CD4-positive, alpha-beta memory T cell (primary cell): Measurements from ENCODE around the gene PLEKHH2. TPM values are rescaled to one million over a fixed set of nuclear protein-coding genes. Genes with fewer than 3 reads are reported as not detected.

Experiments
- CTCF ChIA-PET: fragments of 350-600 bp; sonication (Branson Sonifier 250); formaldehyde crosslinking; loops from one replicate; lab custom pipeline; 2021; ENCODE audit warnings: inconsistent platforms; ENCODE audit not compliant: partially characterized antibody; lab: Charles Lee
- POLR2A ChIA-PET: fragments of 350-600 bp; sonication (Branson Sonifier 250); formaldehyde crosslinking; loops from one replicate; lab custom pipeline; 2021; ENCODE audit not compliant: partially characterized antibody; lab: Charles Lee
- DNase-seq, 5 donors: peaks; one replicate each; pipeline versions ENCODE4 v3.0.0 to v3.0.0-alpha.2; 2020 to 2022; ENCODE audit warnings: mixed read lengths in 1 of 5
- H3K27ac ChIP-seq: one replicate; pipeline ENCODE4 v1.7.0; 2013; ENCODE audit warnings: low read depth, low read length
- H3K27me3 ChIP-seq: 2 replicates; pipeline ENCODE4 v1.7.0; 2013; ENCODE audit warnings: mild to moderate bottlenecking, low read length, moderate library complexity; ENCODE audit not compliant: insufficient read depth
- H3K36me3 ChIP-seq: 2 replicates; pipeline ENCODE4 v1.7.0; 2013; ENCODE audit warnings: mild to moderate bottlenecking, low read length, moderate library complexity; ENCODE audit not compliant: insufficient read depth
- H3K4me1 ChIP-seq: 2 replicates; pipeline ENCODE4 v1.7.0; 2013; ENCODE audit warnings: mild to moderate bottlenecking, low read length, moderate library complexity; ENCODE audit not compliant: insufficient read depth
- H3K4me3 ChIP-seq, 2 donors: one replicate each; pipeline ENCODE4 v1.7.0; 2013; ENCODE audit warnings: low read length in 2 of 2, mild to moderate bottlenecking in 1 of 2
- H3K9me3 ChIP-seq, 2 donors: one replicate each; pipeline ENCODE4 v1.7.0; 2013; ENCODE audit warnings: low read length in 2 of 2, control low read depth in 1 of 2; ENCODE audit not compliant: control insufficient read depth in 1 of 2
- H3K27ac Mint-ChIP-seq, 7 donors: one replicate each; pipeline ENCODE4 v1.8.0; 2020 to 2021; ENCODE audit warnings: mixed read lengths in 7 of 7, mild to moderate bottlenecking in 6 of 7, inconsistent platforms in 3 of 7, moderate library complexity in 3 of 7
- H3K27me3 Mint-ChIP-seq, 2 donors: one replicate each; pipeline ENCODE4 v1.8.0; 2020 to 2021; ENCODE audit warnings: mixed read lengths in 2 of 2
- H3K36me3 Mint-ChIP-seq, 2 donors: one replicate each; pipeline ENCODE4 v1.8.0; 2020 to 2021; ENCODE audit warnings: mixed read lengths in 2 of 2, inconsistent platforms in 1 of 2, mild to moderate bottlenecking in 1 of 2
- H3K4me1 Mint-ChIP-seq, 4 donors: one replicate each; pipeline ENCODE4 v1.8.0; 2020 to 2021; ENCODE audit warnings: mixed read lengths in 4 of 4, mild to moderate bottlenecking in 1 of 4
- H3K4me3 Mint-ChIP-seq, 8 donors: one replicate each; pipeline ENCODE4 v1.8.0; 2020 to 2021; ENCODE audit warnings: mixed read lengths in 8 of 8, mild to moderate bottlenecking in 7 of 8, moderate library complexity in 6 of 8, inconsistent platforms in 3 of 8
- H3K9me3 Mint-ChIP-seq, 8 donors: one replicate each; pipeline ENCODE4 v1.8.0; 2020 to 2021; ENCODE audit warnings: mixed read lengths in 8 of 8, mild to moderate bottlenecking in 5 of 8, inconsistent platforms in 3 of 8, moderate library complexity in 1 of 8
- intact Hi-C: fragments of 100-400 bp; cut with micrococcal nuclease; formaldehyde crosslinking; loops from one replicate; pipeline ENCODE4 v1.15.1; 2023
- polyA plus RNA-seq, 2 donors: library from polyadenylated mRNA; unstranded; fragments of 300-500 nt; fragmentation: Illumina TruSeq; gene quantifications; one replicate each; pipeline ENCODE4 v1.2.3, GENCODE V29; 2021
- total RNA-seq, 2 experiments: library from RNA; stranded (reverse); gene quantifications; one replicate each; pipeline ENCODE4 v1.2.3, GENCODE V29; 2021

Gene PLEKHH2
- total and polyA plus RNA-seq, 4 experiments from 2014 or later: 1.2 TPM; not detected in 2

DNA sequence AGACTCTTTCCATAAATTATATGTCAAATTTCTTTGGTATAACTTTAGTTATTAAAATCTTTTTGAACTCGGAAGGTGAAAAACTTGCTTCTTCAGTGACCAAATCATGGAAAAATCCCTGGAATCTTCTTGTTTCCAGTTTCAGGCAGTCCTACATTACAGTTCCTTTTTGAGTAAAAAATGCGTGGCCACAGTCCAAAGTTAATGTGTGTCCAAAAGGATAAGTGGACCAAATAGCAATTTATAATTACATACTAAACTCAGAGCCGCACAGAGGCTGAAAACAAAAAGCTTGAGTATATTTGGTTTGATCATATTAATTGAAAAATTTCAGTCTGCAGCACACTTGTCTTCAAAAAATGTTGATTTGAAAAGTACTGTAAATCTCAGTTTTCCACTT is 108.4 kb downstream of the PLEKHH2 start:
- DNase-seq: no peak
- ChIA-PET CTCF (no interaction called here), POLR2A (no interaction called here)
- no peaks in the 10 kb centered on the region for H3K27me3 ChIP-seq
- intact Hi-C loops: no loop called here
- Mint-ChIP-seq H3K4me3 (no peak overlapping the region), H3K36me3 (no peaks in the 10 kb centered on the region), H3K27ac (no peak overlapping the region), H3K27me3 (no peaks in the 10 kb centered on the region), H3K9me3 (no peaks in the 10 kb centered on the region), H3K4me1 (no peaks in the 10 kb centered on the region)
- H3K27ac ChIP-seq: no peak overlapping the region
- no peaks in the 10 kb centered on the region for H3K9me3 ChIP-seq
- H3K36me3 ChIP-seq: no peaks in the 10 kb centered on the region
- no peaks in the 10 kb centered on the region for H3K4me1 ChIP-seq
- no peak overlapping the region for H3K4me3 ChIP-seq

DNA sequence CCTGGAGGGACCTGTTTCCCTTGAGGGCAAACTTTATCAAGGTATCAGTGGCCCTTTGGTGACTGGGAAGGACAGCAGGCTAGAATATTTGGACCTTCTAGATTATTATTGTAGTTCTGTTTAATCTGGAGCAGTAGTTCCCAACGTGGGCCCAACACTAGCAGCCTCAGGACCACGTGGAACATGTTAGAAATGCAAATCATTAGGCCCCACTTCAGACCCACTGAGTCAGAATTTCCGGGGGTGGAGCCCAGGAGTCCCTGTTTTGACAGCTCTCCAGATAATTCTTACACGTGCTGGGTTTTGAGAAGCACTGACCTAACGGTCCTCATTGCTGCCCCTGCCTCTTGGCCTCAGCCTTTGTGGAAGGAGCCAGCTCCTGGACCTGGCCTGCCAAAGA is 111.3 kb downstream of the PLEKHH2 start:
- Histone ChIP-seq H3K36me3 (no peaks in the 10 kb centered on the region), H3K9me3 (no peaks in the 10 kb centered on the region), H3K27ac (no peak overlapping the region), H3K27me3 (no peaks in the 10 kb centered on the region), H3K4me1 (no peaks in the 10 kb centered on the region), H3K4me3 (no peak overlapping the region)
- Mint-ChIP-seq H3K36me3 (no peaks in the 10 kb centered on the region), H3K4me1 (no peaks in the 10 kb centered on the region), H3K27ac (no peak overlapping the region), H3K9me3 (no peaks in the 10 kb centered on the region), H3K27me3 (no peaks in the 10 kb centered on the region), H3K4me3 (no peak overlapping the region)
- DNase-seq: no peak
- ChIA-PET CTCF (no interaction called here), POLR2A (no interaction called here)
- intact Hi-C loops: no loop called here

DNA sequence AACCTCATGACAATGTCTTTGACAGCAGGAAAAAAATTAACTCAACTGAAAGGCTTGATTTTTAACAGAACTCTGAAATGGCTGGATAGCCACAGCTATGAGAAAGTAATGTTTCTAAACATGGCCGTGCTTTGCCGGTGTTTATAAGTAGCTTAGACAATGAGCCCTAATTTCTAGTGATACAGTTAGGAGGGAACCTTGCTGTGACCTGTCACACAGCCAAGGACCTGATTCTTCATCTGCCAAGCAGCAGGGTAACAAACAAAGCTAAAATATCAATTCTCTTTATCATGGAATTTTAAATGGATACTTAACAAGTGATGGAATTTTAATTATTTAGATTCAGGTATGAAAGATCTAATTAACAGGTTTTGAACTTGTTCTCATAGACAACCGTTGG is 112.5 kb downstream of the PLEKHH2 start:
- no peak for DNase-seq
- no peaks in the 10 kb centered on the region for H3K27me3 Mint-ChIP-seq
- H3K36me3 Mint-ChIP-seq: no peaks in the 10 kb centered on the region
- H3K9me3 Mint-ChIP-seq: no peaks in the 10 kb centered on the region
- no peaks in the 10 kb centered on the region for H3K4me1 ChIP-seq
- no peak overlapping the region for H3K4me3 Mint-ChIP-seq
- no peak overlapping the region for H3K27ac ChIP-seq
- ChIA-PET CTCF (no interaction called here), POLR2A (no interaction called here)
- no peaks in the 10 kb centered on the region for H3K4me1 Mint-ChIP-seq
- H3K27ac Mint-ChIP-seq: no peak overlapping the region
- no peaks in the 10 kb centered on the region for H3K36me3 ChIP-seq
- intact Hi-C loops: no loop called here
- no peaks in the 10 kb centered on the region for H3K9me3 ChIP-seq
- H3K27me3 ChIP-seq: no peaks in the 10 kb centered on the region
- no peak overlapping the region for H3K4me3 ChIP-seq

DNA sequence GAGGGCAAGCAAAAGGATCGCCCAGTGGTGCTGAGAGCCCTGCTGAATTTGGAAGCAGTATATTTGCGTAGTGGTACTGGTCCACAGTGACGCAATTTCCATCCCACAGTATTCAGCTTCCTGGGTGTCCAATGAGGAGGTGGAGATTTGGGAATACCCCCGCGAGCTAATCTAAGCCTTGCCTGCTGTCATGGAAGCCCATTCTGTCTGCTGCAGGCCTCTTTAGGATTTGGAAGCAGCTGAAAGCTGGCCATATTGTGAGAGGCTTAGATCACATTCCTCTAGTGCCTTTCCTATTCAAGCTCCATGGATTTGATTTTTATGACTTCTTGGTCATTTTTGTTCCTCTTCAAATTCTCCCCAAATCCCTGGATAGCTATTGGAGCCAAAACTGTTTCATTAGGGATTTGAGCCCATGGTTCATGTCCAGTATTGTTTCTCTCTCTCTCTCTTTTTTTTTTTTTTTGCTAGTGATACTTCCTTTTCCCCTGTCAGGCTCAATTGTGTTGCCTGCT is 114.5 kb downstream of the PLEKHH2 start:
- H3K27me3 ChIP-seq: no peaks in the 10 kb centered on the region
- no peak overlapping the region for H3K27ac Mint-ChIP-seq
- no peaks in the 10 kb centered on the region for H3K9me3 ChIP-seq
- intact Hi-C loops: no loop called here
- H3K36me3 ChIP-seq: no peaks in the 10 kb centered on the region
- H3K4me1 Mint-ChIP-seq: no peaks in the 10 kb centered on the region
- H3K27me3 Mint-ChIP-seq: no peaks in the 10 kb centered on the region
- H3K9me3 Mint-ChIP-seq: no peaks in the 10 kb centered on the region
- H3K36me3 Mint-ChIP-seq: no peaks in the 10 kb centered on the region
- POLR2A ChIA-PET: no interaction called here
- CTCF ChIA-PET: interaction anchor here (0.9 kb wide), 1 partner anchor 13 kb away, joined by 4 read pairs; no protein-coding TSS in a partner anchor
- H3K27ac ChIP-seq: no peak overlapping the region
- no peak for DNase-seq
- H3K4me3 ChIP-seq: no peak overlapping the region
- H3K4me1 ChIP-seq: no peaks in the 10 kb centered on the region
- no peak overlapping the region for H3K4me3 Mint-ChIP-seq

DNA sequence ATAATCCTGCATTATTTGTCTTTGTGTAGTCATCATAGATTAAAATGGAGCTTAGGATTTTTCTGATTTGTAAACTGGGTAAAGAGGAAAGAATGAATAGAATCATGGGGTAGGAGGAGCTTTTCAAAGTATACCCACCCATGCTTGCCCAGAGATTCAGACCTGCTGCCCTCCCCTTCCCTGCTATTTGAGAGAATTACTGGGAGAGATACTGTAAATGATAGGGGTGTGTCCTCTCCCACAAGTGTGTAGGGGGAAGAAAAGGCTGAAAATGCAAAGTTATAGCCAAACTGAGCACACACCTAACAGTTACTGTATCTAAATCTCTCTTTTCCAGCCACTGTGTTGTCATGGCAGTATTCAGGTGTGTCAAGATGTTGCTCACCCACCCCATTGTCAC is 115.2 kb downstream of the PLEKHH2 start:
- Histone ChIP-seq H3K4me1 (no peaks in the 10 kb centered on the region), H3K36me3 (no peaks in the 10 kb centered on the region), H3K4me3 (no peak overlapping the region), H3K27ac (no peak overlapping the region), H3K9me3 (no peaks in the 10 kb centered on the region), H3K27me3 (no peaks in the 10 kb centered on the region)
- Mint-ChIP-seq H3K36me3 (no peaks in the 10 kb centered on the region), H3K27me3 (no peaks in the 10 kb centered on the region), H3K9me3 (no peaks in the 10 kb centered on the region), H3K27ac (no peak overlapping the region), H3K4me1 (no peaks in the 10 kb centered on the region), H3K4me3 (no peak overlapping the region)
- no peak for DNase-seq
- ChIA-PET POLR2A (no interaction called here), CTCF (no interaction called here)
- intact Hi-C loops: no loop called here

DNA sequence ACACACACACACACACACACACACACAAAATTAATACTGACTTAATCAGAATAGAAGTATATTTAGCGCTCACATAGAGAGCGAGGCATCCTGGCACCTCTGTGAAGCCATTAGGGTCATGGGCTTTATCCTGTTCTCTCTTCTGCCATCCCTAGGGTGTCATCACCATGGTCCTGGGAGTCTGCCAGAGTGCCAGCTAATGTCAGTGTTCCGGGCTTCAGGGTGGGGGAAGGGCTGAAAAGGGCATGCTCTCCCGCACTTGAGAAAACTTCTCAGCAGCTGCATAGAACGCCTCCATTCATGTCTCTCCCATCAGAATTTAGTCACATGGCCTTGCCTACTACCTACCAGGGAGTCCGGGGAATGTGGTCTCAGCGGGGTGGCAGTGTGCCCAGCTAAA is 117.1 kb downstream of the PLEKHH2 start:
- CTCF ChIA-PET: interaction anchor here (0.5 kb wide), 1 partner anchor 151 kb away, joined by 5 read pairs; no protein-coding TSS in a partner anchor
- H3K27ac Mint-ChIP-seq: no peak overlapping the region
- intact Hi-C loops: no loop called here
- no peak overlapping the region for H3K4me3 ChIP-seq
- H3K27me3 ChIP-seq: no peaks in the 10 kb centered on the region
- POLR2A ChIA-PET: no interaction called here
- DNase-seq: no peak
- no peak overlapping the region for H3K4me3 Mint-ChIP-seq
- H3K9me3 Mint-ChIP-seq: no peaks in the 10 kb centered on the region
- no peaks in the 10 kb centered on the region for H3K36me3 ChIP-seq
- no peaks in the 10 kb centered on the region for H3K27me3 Mint-ChIP-seq
- no peaks in the 10 kb centered on the region for H3K36me3 Mint-ChIP-seq
- no peaks in the 10 kb centered on the region for H3K4me1 Mint-ChIP-seq
- no peaks in the 10 kb centered on the region for H3K4me1 ChIP-seq
- no peaks in the 10 kb centered on the region for H3K9me3 ChIP-seq
- H3K27ac ChIP-seq: no peak overlapping the region

DNA sequence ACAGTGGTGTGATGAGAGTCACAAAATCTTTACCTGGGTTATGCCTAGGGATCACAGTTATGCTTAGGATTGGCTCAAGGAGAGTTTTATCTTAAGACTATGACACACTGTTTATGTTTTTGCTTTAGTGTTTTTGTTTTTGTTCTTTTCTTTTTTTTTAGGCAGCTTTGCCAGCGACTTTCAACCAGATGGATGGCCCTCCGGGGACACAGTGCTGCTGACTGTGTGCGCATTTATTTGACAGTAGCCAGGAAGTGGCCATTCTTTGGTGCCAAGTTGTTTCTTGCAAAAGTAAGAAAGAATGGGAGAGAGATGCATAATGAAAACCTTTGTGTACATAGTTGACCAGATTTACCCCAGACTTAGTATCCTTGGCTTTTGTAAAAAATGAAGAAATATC is 121.7 kb downstream of the PLEKHH2 start:
- Histone ChIP-seq H3K4me3 (no peak overlapping the region), H3K27me3 (no peaks in the 10 kb centered on the region), H3K36me3 (no peaks in the 10 kb centered on the region), H3K27ac (no peak overlapping the region), H3K4me1 (no peaks in the 10 kb centered on the region), H3K9me3 (no peaks in the 10 kb centered on the region)
- no peak for DNase-seq
- Mint-ChIP-seq H3K4me3 (peak overlapping the region in 1 of 8 donors; percentile 48), H3K27me3 (peaks cover 0 to 2% of the 10 kb centered on the region in 2 donors), H3K4me1 (no peaks in the 10 kb centered on the region), H3K9me3 (no peaks in the 10 kb centered on the region), H3K27ac (no peak overlapping the region), H3K36me3 (no peaks in the 10 kb centered on the region)
- POLR2A ChIA-PET: no interaction called here
- intact Hi-C loops: no loop called here
- CTCF ChIA-PET: no interaction called here

DNA sequence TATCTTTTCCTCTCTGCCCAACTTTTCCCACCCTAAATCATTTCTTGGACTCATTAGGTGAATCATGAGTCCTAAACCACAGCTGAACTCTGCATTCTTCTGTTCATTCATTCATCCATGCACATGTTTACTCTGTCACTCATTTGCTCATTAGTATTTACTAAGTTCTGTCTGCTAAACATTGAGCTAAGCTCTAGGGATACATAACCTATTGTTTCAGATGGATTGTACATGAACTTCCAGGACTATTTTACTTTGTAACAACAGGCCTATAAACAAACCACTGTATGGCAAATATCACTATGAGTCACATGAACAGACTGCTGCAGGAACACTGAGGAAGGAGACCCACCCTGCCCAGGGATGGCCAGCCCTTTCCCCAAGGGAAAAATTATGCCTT is 122.1 kb downstream of the PLEKHH2 start:
- H3K9me3 Mint-ChIP-seq: no peaks in the 10 kb centered on the region
- CTCF ChIA-PET: no interaction called here
- H3K27me3 ChIP-seq: no peaks in the 10 kb centered on the region
- no peaks in the 10 kb centered on the region for H3K4me1 ChIP-seq
- no peak for DNase-seq
- no peak overlapping the region for H3K4me3 Mint-ChIP-seq
- no peaks in the 10 kb centered on the region for H3K36me3 ChIP-seq
- H3K27me3 Mint-ChIP-seq: peaks cover 0 to 2% of the 10 kb centered on the region in 2 donors
- no peak overlapping the region for H3K4me3 ChIP-seq
- H3K36me3 Mint-ChIP-seq: no peaks in the 10 kb centered on the region
- no peak overlapping the region for H3K27ac ChIP-seq
- no peaks in the 10 kb centered on the region for H3K9me3 ChIP-seq
- no peak overlapping the region for H3K27ac Mint-ChIP-seq
- intact Hi-C loops: no loop called here
- H3K4me1 Mint-ChIP-seq: no peaks in the 10 kb centered on the region
- POLR2A ChIA-PET: no interaction called here
